GM18909 (cell line): Measurements from ENCODE around the gene SKIDA1.
A peak's percentile ranks its signal among the peaks of the same experiment; 100 is the strongest.

ENCODE experiments used
- ATAC-seq: cut with Tn5 transposase; IDR thresholded peaks from one replicate; pipeline ENCODE4 v1.9.1; 2021; ENCODE audit warnings: mild to moderate bottlenecking; ENCODE audit not compliant: unreplicated experiment, poor library complexity

Gene SKIDA1

GRCh38 chr10:21529032-21529910, 3.8 kb upstream of the SKIDA1 start:
- ATAC-seq = no peak

- ATAC-seq = no peak
Observed at GRCh38 chr10:21528236-21529031, 3.0 kb upstream of the SKIDA1 start.

DNA sequence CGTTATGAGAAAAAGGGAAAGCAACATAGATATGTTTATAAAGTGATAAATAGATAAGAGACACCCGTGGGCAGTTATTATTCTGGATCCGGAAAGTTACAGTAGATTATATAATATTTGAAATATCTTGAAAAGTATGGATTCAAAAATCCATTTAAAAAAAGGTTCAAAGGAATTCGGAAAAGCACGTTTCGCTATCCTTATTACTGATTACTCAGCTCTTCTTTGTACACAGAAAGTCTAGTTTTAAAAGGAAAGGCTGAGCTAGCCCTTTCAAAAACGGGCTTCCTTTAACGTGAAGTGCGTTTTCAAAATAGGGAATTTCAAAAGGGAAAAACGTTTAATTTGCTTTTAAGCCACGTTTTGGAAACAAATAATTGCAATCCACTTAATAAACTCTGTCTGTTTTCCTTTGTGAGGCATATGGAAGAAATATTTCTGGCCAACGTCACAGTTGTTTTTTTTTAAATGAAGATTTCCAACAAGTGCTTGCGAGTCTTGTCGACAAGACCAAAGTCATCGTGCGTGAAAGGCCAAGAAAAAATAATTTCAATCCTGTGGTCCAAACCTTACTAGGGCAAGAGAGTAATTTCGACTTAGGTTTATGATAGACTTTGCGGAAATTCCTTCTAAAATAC, 2.2 kb upstream of the SKIDA1 start:
- no peak for ATAC-seq

- no peak for ATAC-seq
Observed at GRCh38 chr10:21526860-21527597, 1.5 kb upstream of the SKIDA1 start.

DNA sequence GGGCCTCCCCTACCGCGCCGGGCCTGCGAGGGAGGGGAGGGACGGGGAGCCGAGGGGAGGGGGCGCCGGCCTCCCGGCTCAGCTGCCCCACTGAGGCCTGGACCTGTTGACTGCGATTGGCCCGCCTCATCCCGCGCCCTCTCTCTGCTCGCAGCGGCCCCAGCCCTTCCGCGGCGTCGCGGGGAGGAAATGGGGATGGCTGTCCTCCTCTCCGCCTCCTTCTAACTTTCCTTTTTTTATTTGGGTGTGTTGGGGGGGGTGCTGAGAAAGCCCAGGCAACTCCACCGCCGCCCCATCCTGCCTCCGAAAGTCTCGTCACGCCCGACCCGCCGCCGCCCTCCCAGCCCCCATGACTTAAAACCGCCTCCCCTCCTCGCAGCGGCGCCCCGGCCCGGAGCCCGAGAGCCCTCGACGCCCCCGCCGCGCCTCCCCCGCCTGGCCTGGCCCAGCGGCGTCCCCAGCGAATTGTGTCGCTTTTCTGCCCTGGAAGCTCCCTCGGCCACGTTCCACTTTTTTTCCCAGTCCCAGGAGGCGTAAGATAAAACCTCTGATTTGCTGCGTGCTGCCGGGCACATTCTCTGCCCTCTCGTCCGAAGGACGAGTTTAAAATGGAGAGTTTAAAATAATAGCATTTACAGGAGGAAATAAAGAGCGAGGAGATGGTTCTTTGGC, 842 bp upstream of the SKIDA1 start:
- peak; percentile 29 for ATAC-seq

DNA sequence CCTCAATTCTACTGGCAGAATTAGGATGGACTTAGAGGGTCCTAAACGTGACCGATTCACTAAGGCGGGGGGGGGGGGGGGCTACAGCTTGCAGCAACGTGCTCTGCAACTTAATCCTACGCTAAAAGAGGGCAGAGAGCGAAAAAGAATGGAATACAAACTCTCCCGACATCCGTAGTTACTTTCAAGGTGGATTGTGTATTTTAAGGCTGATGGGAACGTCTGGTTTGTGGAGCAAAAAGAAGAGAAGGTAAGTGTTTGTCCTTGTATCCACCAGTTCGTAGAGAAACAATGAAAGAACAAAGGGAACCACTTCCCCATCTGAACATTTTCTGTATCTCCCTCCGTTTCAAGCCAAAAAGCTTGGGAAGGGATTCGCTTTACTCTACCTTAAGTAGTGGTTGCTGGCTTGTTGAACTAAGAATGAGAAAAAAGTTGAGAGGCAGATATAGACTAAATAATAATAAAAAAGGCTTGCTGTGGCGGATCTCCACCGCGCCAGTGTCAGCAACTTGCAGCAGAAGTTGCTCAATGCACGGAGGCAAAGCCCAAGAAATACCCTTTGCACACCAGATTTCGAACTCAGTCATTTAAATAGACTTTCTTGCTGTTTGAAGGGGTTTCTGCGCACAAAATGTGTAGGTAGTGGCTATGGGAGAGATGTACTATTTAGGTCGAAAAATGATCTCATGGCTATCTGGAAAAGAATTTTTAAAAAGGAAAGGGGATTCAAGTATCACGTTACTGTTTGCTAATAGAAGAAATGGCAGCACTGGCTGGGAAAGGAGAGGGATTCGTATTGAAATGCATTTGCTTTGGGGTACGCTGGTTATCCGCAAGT, 736 bp downstream of the SKIDA1 start:
- no peak for ATAC-seq

DNA sequence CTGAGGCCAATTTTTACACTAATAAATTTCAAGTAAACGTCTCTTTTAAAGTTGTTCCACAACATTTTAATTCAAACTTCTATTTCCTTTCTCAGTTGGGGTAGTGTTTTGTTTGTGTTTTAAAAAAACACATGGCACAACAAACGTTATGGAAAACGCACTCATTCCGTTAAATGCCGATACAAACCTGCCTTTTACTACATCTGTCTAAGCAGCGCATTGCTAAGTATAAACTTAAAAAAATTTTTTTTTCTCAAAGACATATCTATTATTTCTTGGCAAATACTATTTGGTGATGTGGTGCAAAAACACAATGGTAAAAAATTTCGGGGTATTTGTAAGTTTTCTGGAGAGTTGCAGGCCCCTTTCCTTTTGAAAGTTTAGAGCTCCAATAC, 1.4 kb downstream of the SKIDA1 start:
- ATAC-seq = no peak

GRCh38 chr10:21523557-21524008, 1.9 kb downstream of the SKIDA1 start:
- ATAC-seq = no peak

- ATAC-seq = no peak
Observed at GRCh38 chr10:21522631-21523406, 2.7 kb downstream of the SKIDA1 start.

- no peak for ATAC-seq
Observed at GRCh38 chr10:21521751-21522533, 3.5 kb downstream of the SKIDA1 start.

- no peak for ATAC-seq
Observed at GRCh38 chr10:21520949-21521348, 4.5 kb downstream of the SKIDA1 start.

DNA sequence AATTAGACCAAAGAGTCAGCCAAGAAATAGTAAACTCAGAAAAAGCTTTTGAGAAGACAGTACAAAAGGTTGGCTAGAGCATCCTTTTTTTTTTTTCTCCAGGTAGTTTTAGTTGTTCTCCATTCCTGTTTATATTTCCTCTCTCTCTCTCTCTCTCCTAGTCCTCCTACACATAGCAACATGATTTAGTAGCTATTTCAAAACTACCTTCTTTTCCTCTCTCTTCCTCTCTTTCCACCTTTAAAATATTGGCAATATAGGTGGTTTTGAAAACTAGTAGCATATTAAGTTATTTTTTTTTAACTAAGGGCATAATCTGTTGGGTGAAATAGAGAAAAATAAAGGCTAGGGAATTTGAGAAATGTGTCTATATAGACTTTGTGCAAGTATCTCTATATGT, 5.0 kb downstream of the SKIDA1 start:
- ATAC-seq = no peak

GRCh38 chr10:21519941-21520436, 5.5 kb downstream of the SKIDA1 start:
- peak; percentile 45 for ATAC-seq

DNA sequence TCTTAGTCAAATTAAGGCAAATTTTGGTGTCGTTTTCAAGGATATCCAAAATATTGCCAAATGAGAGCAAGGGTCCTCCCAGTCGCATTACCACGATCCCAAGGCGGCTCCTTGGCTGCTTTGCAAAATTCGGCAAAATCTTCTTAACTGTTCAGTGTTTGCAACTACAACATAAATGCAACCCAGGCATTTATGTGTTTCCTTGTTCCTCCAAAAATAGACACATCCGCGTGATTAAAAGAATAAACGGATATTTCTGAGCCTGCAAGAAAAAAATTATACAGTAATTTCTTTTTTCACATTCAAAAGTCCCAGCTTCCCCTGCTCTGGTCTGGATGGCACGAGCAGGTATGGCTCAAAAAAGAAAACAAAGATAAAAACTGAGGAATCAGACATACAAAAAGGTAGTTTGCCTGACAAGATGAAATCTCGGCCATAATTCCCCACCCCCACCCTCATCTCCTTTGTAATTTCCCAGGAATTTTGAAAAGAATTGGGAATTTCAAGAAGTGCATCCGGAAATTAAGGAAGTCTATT, 6.0 kb downstream of the SKIDA1 start:
- ATAC-seq = no peak

DNA sequence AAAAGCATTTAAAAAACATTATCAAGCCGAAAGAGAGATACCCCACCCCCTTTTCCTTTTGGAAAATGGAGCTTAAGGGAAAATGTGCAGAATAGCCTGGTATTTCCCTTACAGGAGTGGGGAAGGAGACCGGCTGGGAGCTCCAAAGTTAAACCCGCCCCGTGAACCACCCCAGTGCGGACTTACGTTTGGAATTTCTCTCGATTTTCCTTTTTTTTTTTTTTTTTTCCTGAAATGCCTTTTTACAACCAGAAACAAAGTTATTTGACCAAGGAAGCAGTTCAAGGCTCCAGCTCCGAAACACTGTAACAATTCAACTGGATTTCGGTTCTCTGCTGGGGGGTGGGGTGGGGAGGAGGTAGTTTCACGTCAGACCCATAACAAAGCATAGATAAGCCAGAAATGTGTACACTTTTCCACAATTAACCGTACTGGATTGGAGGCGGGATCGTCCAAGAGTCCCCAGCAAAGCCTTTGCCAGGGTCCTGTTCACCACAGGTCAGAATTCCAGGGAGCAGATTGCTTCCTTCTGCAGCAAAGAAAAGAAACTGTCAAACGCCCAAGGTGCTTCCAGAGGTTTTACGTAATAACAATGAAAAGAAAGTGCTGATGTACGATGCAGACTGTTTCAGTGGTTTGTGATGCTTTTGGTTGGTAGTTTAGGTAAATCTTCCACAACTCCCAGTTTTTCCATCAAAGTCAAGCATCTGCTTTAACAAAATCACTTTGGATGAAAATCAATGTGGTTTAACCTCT, 6.7 kb downstream of the SKIDA1 start:
- ATAC-seq = no peak

- ATAC-seq = no peak
Observed at GRCh38 chr10:21518149-21518640, 7.3 kb downstream of the SKIDA1 start.
